Hematopoietic multipotent progenitor cell (in vitro differentiated cells): ENCODE results near the gene ZNF764. TPM values are rescaled to one million over a fixed set of nuclear protein-coding genes. Genes with fewer than 3 reads are reported as not detected.
"Not testable (repeated sequence)": the region's sequence is repeated elsewhere in the genome, so short reads cannot be mapped to it uniquely, and the experiment has no call there.

ENCODE experiments used
- DNase-seq, 3 donors: peaks; one replicate each; pipeline ENCODE4 v3.0.0-alpha.2; 2011 to 2015; ENCODE audit warnings: low read depth in 2 of 3, low spot score in 2 of 3
- total RNA-seq: library from RNA; depleted of rRNA; stranded (reverse); fragments of >200 nt; gene quantifications from one replicate; pipeline ENCODE4 v1.2.3, GENCODE V29; 2012

Gene ZNF764
- total RNA-seq, result 16.7 TPM

DNA sequence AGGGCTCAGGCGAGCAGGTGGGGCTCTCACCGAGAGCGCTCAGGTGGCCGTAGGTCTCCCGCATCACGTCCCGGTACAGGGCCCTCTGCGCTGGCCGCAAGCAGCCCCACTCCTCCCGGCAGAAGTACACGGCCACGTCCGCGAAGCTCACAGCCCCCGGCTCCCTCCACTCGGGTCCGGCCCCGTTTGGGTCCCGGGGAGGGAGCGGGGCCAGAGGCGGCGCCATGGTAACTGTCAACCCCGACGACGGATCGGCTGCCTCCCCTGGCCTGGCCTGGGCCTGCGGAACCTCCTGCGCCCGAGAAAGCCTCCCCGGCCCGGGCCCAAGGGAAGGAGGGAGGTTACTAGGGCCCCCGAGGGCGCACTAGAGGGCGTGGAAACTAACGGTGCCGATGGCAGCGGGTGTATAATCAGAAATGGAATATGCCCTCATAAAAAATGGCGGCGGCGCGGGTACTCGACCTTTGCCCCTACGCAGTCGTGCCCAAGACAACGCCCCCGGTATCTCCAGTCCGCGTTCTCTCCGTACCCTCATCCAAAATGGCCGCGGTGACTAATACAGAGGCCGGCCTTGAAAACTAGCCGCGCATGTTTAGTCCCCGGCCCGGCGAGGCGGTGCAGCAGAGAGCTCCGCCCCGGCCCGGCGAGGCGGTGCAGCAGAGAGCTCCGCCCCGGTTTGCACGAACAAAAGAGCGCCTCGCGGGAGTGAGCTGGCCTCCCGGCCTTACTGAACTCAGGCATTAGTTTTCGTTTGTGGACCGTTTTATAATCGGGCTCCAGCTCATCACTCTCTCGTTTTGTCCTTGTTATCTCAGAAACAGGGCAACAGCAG, at the start of gene ZNF764:
Gene ZNF764 (minus strand): TSS at position 418 of the 832 bp plus-strand sequence. CDS start 192 bp downstream, at position 226.
- DNase-seq, result peak; percentile 87 to 98 (median 98)

DNA sequence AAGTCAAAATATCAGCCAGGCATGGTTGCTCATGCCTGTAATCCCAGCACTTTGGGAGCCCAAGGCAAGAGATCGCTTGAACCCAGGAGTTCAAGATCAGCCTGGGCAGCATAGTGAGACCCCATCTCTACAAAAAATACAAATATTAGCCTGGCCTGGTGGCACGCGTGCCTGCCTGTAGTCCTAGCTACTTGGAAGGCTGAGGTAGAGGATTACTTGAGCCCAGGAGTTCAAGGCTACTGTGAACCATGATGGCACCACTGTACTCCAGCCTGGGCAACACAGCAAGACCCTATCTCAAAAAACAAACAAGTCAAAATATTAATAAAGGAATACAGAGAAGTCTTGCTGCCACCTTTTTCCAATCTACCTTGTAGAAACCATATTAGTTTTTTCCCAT, 47.8 kb upstream of the ZNF764 start:
- DNase-seq, result no peak

DNA sequence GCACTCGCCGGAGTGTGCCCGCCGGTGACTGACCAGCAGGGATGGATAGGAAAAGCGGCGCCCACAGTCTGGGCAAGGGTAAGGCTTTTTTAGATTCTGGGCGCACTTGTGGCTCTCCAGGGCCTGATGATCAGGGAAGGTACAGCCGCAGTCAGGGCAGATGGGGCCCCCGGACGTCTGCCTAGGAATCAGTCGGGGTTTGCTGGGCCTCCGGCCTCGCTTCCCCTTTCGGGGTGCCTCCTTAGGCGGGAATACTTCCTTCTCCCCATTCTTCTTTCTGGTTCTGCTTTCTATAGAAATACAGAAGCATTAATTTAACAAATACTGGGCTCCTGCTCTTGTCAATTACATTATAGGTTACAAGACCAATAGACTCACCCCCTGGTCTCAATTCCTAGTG, 47.0 kb upstream of the ZNF764 start:
- no peak for DNase-seq

DNA sequence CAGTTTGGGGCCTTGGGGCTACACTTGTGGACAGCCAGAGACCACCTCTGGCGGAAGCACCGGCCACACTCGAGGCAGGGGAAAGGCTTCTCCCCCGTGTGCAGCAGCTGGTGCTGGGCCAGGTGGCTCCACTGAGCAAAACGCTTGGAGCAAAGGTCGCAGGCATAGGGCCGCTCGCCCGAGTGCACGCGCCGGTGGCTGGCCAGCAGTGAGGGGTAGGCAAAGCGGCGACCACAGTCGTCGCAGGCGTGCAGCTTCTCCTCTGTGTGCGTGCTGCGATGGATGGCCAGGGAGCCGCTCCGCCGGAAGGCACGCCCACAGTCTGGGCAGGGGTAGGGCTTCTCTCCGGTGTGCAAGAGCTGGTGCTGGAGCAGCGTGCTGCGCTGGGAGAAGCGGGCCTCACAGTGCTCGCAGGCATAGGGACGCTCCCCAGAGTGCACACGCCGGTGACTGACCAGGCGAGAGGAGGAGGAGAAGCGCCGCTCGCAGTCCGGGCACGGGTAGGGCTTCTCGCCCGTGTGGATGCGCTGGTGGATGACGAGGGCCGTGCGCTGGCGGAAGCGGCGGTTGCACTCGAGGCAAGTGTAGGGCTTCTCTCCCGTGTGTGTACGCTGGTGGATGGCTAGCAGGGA, 46.3 kb upstream of the ZNF764 start:
- no peak for DNase-seq

DNA sequence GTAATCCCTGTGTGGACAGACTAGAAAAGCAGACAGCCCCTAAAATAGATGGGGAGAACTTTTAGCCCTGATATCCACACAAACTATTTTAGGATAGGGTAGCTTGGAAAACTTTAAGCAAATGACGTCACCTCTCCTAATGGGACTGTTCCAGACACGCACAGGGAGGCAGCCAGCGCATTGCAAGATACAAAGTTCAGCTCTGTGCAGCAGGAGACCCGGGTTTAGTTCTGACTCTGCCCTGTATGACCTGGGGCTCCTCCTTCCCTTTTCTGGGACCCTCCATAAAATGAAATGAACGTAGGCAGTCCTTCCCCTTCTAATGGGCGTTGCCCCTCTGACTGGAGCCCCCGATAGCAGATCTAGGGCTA, 45.8 kb upstream of the ZNF764 start:
- no peak for DNase-seq

DNA sequence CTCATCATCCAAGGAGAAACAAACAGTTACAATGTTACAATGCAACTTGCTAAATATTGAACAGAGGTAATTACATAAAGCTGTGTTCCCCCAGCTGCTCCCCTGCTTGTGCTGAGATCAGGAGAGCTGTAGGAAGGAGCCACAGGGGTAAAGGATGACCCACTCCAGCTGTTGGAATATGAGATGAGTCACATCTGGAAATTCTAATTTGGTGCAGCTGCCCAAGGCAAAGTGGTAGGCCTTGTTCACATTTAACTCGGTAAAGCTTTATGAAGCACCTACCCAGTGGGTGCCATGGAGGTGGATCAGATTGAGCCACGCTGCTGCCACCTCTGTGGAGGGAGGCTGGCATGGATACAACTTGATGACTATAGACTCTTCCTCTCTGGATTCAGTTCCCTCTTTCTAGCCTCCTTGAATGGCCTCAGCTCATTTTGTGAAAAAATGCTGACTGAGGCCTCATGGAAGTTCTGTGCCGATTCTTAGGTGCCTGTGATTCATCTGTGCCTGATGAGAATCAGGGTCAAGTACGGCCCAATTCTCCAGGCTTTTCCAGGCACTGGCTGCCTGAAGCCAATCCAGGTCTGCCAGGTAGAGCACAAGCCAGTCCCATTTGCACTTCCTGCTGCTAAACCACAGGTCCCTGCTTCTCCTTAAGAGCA, 44.6 kb upstream of the ZNF764 start:
- DNase-seq, result no peak

DNA sequence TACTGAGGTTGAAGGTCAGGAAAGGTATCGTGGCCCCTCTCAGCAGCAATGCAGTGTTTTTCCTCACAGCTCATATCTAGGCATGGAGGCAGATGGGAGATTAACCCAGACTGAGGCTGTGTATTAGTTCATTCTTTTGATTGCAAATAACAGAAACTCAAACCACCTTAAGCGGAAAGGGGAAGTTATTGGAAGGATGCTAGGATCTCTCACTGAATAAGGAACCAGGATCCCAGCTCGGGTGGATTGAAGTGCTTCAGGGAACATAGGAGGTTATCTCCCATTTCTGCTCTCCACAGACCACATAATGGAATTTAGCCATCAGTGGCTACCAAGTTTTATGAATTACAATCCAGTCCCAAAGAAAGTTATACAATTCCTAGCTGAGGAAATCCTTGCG, 43.8 kb upstream of the ZNF764 start:
- DNase-seq, result no peak

DNA sequence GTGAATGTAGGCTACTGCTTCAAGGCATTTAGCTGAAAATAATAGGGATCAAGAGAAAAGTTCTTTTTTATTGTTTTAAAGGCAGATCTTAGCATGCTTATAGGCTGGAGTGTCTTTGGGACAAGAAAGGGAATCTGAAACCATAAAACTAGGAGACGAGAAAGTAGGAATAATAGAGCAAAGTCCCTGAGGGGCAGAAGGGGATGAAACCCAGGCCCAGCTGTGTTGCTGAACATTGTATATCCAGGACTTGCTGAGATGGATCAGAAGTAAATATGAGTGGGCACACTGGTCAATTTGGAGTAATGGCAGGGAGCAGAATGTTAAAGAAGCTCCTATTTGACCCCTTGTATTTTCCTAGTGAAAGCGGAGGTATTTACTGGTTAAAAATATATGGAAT, 42.8 kb upstream of the ZNF764 start:
- DNase-seq, result no peak

DNA sequence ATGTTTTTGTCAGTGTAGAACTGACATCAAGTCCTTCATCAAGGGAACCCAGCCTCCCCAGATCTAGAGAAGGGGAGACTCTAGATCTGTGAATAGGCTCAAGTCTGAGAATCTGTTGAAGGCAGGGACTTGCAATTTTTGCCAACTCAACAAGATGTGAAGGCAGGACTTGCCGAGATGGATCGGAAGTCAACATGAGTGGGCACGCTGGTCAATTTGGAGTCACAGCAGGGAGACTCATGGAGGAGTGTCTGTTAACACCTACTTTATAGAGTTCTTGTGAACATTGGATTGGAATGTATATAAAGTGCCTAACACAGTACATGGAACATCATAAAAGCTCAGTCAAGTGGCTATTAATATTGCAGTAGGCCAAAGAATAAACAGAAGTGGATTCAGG, 42.0 kb upstream of the ZNF764 start:
- DNase-seq, result no peak

DNA sequence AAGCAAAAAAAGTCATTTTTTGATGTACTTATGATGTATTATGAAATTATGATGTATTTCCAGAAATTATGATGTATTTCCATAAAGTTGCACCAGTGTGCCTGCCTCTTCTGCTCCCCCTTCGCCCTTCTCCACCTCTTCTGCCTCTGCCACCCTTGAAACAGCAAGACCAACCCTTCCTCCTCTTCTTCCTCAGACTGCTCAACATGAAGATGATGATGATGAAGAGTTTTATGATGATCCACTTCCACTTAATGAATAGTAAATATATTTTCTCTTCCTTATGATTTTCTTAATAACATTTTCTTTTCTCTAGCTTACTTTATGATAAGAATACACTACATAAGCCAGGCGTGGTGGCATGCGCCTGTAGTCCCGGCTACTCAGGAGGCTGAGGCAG, 34.7 kb upstream of the ZNF764 start:
- DNase-seq, result no peak

DNA sequence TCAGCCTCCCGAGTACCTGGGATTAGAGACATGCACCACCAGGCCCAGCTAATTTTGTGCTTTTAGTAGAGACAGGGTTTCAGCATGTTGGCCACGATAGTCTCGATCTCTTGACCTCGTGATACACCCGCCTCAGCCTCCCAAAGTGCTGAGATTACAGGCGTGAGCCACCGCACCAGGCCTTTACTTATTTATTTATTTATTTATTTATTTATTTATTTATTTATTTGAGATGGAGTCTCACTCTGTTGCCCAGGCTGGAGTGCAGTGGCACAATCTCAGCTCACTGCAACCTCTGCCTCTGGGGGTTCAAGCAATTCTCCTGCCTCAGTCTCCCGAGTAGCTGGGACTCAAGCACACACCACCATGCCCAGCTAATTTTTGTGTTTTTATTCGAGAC, 32.7 kb upstream of the ZNF764 start:
- DNase-seq, result not testable (repeated sequence)

DNA sequence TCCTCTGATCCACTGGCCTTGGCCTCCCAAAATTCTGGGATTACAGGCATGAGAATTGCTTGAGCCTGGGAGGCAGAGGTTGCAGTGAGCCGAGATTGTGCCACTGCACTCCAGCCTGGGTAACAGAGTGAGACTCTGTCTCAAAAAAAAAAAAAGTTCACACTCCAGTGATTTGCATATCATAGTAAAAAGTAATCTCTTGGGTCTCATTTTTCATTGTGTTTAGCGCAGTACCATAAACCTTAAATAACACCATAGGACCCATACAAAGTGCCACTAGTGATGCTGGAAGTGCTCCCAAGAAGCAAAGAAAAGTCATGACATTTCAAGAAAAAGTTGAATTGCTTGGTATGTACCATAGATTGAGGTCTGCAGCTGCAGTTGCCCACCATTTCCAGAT, 31.4 kb upstream of the ZNF764 start:
- DNase-seq, result not testable (repeated sequence)

DNA sequence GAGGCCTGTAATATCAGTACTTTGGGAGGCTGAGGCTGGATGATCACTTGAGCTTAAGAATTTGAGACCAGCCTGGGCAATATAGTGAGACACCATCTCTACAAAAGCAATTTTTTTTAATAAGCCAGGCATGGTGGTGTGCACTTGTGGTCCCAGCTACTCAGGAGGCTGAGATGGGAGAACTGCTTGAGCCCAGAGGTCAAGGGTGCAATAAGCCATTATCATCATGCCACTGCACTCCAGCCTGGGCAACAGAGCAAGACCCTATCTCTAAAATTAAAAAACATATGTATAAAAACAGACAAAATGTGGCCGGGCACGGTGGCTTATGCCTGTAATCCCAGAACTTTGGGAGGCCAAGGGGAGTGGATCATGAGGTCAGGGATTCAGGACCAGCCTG, 30.5 kb upstream of the ZNF764 start:
- DNase-seq, result no peak

DNA sequence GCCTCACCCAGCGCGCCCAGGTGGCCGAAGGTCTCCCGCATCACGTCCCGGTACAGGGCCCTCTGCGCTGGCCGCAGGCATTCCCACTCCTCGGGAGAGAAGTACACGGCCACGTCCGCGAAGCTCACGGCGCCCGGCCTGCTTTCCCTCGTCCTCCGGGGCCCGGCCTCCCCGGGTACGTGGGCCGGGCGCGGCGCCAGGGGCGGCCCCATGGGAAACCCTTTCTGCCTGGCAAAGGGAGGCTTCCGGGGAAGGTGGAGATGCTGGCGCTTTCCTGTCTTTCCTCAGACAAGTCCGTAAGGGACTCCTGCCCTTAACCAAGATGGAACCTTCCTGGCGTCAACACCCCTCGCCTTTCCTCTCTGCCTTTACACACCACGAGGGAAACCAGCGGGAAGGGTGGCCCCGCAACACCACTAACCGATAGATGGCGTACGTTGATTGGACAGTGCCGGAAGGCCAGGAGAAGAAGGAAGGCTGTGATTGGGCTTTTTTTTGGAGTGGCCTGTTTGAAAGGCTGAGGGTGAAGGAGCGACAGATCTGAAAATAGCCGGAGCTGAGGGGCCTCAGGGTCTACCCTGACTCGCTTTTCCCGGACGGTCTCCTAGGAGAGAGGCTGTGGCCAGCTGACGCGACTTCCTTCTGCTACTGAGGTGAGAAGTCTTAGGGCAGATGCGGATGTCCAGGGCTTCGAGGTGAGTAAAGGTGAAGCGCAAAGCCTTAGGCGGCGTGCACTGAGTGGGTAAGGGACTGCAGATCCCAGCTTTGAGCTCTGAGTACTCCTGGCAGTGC, 27.4 kb upstream of the ZNF764 start, which contains the start of gene ZNF785:
Gene ZNF785 (minus strand): TSS at position 298 of the 792 bp plus-strand sequence. CDS start 86 bp downstream, at position 212.
- DNase-seq, result peak; percentile 84 to 98 (median 96)

DNA sequence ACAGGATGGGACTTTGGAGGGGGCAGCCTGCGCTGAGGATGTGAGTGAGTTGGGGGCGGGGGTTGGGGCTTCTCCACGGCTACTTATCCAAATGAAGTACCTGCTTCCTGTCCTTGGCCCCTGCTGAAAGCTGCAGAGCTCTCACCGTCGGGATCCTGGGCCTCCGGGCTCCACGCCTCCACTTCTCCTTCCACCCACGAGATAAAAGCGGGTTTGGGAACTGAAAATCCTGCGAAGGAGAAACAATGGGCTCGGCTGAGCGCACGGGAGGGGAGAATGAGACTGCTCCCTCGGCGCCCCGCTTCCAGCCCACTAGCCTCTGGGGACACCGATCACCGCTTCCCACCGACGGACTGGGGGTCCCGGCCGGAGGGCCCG, 26.8 kb upstream of the ZNF764 start:
- DNase-seq, result peak in 1 of 3 donors; percentile 22

DNA sequence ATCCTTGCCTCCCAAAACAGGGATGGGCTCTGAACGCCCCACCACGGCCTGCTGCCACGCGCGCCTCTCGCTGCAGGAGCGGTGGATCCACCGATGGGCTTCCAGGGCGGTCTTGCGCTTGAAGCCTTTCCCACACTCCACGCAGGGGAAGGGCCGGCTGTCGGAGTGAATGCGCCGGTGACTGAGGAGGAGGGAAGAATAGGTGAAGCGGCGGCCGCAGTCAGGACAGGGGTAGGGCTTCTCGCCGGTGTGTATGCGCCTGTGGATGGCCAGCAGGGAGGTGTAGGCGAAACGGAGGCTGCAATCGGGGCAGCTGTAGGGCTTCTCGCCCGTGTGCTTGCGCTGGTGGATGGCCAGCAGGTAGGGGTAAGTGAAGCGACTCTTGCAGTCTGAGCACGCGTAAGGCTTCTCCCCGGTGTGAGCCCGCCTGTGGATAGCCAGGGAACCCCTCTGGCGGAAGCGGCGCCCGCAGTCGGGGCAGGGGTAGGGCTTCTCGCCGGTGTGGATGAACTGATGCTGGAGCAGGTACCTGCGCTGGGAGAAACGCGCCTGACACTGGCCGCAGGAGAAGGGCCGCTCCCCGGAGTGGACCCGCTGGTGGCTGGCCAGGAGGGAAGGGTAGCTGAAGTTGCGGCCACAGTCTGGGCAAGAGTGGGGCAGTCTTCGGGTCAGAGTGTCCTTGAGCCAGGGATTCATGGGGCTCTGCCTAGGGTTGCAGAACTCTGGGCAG, 24.6 kb upstream of the ZNF764 start:
- no peak for DNase-seq

DNA sequence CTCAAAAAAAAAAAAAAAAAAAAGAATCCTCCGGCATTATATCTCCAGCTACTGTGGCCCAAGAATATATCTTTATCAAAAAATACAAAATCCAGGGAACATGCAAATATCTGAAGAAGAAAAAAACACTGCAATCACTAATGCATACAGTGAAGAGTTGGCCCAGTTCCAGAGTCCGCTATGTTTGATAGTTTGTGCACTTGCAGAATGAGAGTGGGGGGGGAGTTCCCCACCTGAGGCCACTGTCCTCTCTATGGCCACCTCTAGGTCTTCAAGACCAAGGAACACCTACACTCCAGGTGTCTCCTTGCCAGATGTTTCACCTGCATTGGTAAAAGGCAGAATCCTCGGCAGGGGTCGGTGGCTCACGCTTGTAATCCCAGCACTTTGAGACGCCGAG, 23.3 kb upstream of the ZNF764 start:
- DNase-seq, result no peak

DNA sequence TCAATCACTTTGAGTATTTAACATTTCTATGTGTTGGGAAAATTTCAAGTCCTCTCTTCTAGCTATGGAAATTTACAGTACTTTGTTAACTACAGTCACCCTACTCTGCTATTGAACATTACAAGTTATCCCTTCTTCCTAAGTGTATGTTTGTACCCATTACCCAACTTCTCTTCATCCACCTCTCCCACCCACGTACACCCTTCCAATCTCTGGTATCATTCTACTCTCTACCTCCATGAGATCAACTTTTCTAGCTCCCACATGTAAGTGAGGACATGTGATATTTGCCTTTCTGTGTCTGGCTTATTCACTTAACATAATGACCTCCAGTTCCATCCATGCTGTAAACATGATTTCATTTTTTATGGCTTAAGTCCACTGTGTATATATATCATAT, 16.5 kb upstream of the ZNF764 start:
- DNase-seq, result no peak

DNA sequence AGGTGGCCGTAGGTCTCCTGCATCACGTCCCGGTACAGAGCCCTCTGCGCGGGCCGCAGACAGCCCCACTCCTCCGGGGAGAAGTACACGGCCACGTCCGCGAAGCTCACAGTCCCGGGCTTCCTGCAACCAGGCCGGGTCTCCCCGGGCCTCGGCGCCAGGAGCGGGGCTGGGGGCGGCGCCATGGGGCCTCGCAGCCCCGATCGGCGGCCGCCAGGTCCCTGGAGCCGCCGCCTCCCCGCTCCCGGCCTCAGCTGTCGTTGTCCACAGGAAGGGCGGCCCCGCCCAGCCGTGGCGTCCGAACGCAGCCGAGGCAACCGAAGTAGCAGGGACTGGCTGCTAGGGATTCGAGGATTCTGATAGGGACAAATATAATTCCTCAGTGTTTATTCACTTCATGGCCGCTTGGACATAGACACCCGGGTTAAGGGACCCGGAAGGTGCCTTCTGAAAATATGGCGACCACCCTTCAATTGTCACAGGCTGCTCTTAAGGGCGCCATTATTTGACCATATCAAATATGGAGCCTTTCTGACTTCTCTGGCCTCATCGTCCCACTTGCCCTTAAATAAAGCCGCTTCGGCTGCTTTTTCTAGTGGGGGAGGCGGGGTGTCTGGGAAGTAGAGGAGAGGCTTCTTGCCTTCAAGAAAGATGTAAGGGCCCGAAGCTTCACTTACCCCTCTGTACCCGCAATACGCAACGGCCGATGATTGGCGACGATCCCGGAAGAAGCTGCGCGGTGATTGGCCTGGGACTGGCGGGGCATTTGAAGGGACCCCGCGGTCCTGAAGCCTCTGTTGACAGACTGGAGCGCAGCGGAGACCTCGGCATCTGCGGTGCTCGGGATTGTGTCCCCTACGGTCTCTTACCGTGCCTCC, 13.5 kb upstream of the ZNF764 start, which contains the start of gene ZNF688:
Gene ZNF688 (minus strand): TSS at position 270 of the 878 bp plus-strand sequence. CDS start 85 bp downstream, at position 185.
- DNase-seq, result peak; percentile 77 to 100 (median 98)
